SK-N-MC (cell line): ENCODE results near the gene EN2.

ENCODE experiments used
- DNase-seq: peaks from one replicate; pipeline ENCODE4 v3.0.0-alpha.2; 2011; ENCODE audit warnings: low read depth, low spot score
- H3K27ac ChIP-seq: fragments of 200-600 bp; sonication (generic); 2 replicates; pipeline ENCODE4 v1.5.1; 2016; ENCODE audit warnings: mixed run types
- H3K36me3 ChIP-seq: fragments of 200-600 bp; sonication (generic); 2 replicates; pipeline ENCODE4 v1.6.1; 2017; ENCODE audit warnings: antibody characterized with exemption, low read length, mixed read lengths; ENCODE audit not compliant: insufficient read depth
- H3K4me3 ChIP-seq: fragments of 200-600 bp; sonication (generic); 2 replicates; pipeline ENCODE4 v1.5.1; 2016
- H3K9ac ChIP-seq: fragments of 200-600 bp; sonication (generic); 2 replicates; pipeline ENCODE4 v1.8.0; 2017; ENCODE audit warnings: mixed run types, mixed read lengths; ENCODE audit not compliant: insufficient read length
- H3K9me3 ChIP-seq: fragments of 200-600 bp; sonication (generic); 2 replicates; pipeline ENCODE4 v1.6.1; 2017; ENCODE audit warnings: low read depth, mild to moderate bottlenecking, antibody characterized with exemption, low read length, moderate library complexity, mixed read lengths
- EZH2 ChIP-seq: fragments of 200-600 bp; sonication (generic); IDR thresholded peaks from one replicate; pipeline ENCODE4 v1.6.1; 2017; ENCODE audit warnings: antibody characterized with exemption
- FOXP2 ChIP-seq: optimal IDR thresholded peaks from 2 replicates; pipeline ENCODE3; 2011; ENCODE audit warnings: mild to moderate bottlenecking, moderate library complexity; ENCODE audit not compliant: insufficient read depth; ENCODE audit errors: extremely low read length, control extremely low read depth
- POLR2AphosphoS5 ChIP-seq: IDR thresholded peaks from 2 replicates; pipeline ENCODE4 v1.6.1; 2012; ENCODE audit warnings: mild to moderate bottlenecking, low read depth, low read length, borderline replicate concordance

Gene EN2

DNA sequence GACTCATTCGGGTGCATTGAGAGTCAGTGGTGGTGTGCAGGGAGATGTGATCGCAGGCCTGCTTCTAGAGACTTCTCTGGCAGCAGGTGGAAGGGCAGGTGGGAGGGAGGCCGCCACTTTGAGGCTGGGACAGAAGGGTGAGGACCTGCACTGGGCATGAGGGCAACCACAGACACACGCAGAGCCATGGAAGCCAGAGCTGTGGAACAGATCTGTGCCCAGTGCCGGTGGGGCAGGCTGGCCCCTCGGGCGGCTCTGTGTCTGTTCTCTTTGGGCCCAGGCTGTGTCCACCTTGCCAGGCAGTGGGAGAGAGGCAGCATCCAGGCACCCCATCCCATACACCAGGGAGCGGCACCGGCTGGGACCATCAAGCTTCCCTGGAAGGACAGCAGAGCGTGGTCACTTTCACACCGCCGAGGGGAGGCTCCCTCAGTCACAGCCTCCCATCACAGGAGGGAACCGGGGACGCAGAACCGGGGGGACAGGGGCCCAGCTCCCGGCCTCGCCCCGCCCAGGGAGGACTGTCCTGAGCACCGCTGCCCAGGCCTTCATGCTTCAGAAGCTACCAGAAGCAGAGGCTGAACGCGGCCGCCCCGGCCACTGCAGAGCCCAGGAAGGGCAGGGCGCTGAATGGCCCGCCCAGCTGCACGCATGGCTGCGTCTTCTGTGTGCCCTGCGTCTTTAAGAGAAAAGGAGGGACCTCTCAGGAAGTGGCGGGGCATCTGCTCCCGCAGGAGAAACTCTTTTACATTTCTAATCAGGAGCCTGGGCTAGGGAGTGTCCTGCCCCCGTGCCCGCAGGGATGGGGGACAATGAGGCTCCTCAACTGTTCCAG lies 32.1 kb downstream of the EN2 start:
- no peak for DNase-seq
- H3K4me3 ChIP-seq: peak overlapping the region; percentile 47
- no peaks in the 10 kb centered on the region for H3K9me3 ChIP-seq
- peak overlapping the region; percentile 60 for H3K9ac ChIP-seq
- TF ChIP-seq POLR2AphosphoS5 (0 out of 2 replicates have a peak, but pooled peaks have one; percentile 27), FOXP2 (no peak)
- no peaks in the 10 kb centered on the region for H3K36me3 ChIP-seq
- H3K27ac ChIP-seq: peak overlapping the region; percentile 76

DNA sequence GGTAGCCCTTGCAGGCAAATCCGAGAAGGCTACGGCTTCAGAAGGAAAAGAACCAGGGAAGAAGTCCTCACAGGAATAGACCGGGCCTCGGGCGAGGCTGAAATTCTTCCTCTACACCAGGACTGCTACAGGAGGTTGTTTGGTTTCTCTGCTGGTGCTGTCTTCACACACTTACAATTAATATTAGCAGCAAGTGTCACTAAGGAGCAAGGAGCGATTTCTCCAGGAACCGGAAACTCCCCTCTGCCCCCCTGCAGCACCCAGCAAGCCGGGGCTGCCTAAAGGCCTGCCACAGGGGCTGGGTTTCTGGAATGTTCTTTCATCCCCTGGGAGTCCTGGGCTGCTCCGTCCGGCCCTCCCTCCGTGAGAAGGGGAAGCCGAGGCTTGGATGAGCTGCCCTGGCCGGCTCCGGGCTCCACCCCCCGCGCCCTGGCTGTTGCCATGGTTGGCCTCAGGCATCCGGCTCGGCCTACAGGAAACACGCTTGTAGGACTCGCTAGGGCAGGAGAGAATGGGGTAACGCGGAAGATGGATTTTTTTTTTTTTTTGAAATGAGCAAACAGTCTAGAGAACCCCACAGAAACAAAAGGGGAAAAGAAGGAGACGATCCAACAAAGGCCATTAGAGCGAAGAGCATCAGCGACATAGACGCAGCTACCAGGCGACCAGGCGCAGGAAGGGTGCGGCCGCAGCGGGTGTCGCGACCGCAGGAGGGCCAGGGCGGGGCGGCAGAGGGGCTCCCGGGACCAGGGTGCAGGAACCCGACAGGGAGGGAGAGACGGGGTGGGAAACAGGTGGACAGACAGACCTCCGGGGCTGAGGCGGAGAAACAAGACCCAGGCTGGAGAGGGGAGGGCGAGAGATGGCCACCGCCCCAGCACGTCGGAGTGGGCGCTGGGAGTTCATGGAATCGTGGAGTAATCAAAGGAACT lies 33.0 kb downstream of the EN2 start:
- no peak for TF ChIP-seq EZH2
- TF ChIP-seq POLR2AphosphoS5: no peak
- Histone ChIP-seq H3K4me3 (peak overlapping the region; percentile 47), H3K27ac (peak overlapping the region; percentile 76), H3K9ac (peak overlapping the region; percentile 60), H3K9me3 (no peaks in the 10 kb centered on the region), H3K36me3 (no peaks in the 10 kb centered on the region)
- no peak for DNase-seq

DNA sequence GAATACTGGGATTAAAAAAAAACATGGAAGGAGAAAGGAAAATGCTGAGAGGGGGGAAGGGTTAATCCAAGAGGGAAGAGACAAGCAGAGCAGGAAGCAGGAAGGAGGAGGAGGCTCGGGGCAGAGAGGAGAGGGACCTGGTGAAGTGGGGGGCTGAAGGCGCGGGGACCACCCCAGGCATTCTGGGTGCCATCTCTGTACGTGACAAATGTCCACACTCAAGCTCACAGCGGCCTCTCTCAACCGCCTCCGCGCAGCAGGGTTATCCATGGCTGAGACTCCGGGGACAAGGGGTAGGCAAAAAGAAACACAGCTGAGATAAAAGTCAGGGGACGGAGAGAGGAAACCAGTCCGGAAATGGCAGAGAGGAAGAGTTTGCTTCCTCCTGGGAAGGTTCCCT lies 33.9 kb downstream of the EN2 start:
- no peaks in the 10 kb centered on the region for H3K36me3 ChIP-seq
- no peak overlapping the region for H3K27ac ChIP-seq
- TF ChIP-seq POLR2AphosphoS5: no peak
- no peak for TF ChIP-seq EZH2
- no peak for TF ChIP-seq FOXP2
- no peak overlapping the region for H3K9ac ChIP-seq
- no peaks in the 10 kb centered on the region for H3K9me3 ChIP-seq
- DNase-seq: no peak
- no peak overlapping the region for H3K4me3 ChIP-seq

DNA sequence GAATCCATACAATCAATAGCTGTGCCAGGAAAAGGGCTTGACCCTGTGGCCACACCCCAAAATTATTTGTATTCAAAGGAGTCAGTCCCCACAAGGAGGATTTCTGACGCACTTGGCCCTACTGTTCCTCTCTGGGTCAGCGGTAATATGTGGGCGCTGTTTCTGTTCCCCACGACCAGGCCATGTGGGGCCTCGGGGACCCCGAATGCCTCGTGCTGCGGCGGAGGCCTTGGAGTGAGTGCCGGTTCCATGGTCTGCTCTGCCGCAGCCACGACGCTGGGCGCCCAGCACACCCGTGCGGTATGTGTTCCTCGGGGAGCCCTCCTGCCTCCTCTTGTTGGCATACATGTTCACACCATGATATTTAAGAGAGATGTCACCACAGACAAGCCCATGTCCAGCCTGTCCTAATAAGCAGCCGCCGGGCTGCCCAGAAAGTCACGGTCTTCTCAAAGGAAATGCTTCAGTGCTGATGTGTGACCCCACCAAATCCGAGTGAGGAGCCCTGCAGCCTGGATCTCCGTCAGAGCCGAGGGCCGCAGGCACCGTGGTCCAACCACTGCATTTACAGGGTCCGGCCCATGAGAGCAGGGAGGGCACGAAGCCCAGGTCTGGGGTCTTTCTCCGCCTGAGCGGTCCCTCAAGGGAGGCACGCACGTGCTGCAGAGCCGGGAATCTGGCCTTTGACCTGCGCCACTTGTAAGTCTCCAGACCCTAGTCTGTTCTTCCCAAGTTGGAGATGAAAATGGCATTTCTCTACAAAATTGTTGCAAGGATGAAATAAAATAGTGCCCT lies 36.0 kb downstream of the EN2 start:
- Histone ChIP-seq H3K27ac (no peak overlapping the region), H3K9me3 (no peaks in the 10 kb centered on the region), H3K9ac (no peak overlapping the region), H3K36me3 (no peaks in the 10 kb centered on the region), H3K4me3 (no peak overlapping the region)
- DNase-seq: no peak
- TF ChIP-seq POLR2AphosphoS5 (no peak), FOXP2 (no peak), EZH2 (no peak)

DNA sequence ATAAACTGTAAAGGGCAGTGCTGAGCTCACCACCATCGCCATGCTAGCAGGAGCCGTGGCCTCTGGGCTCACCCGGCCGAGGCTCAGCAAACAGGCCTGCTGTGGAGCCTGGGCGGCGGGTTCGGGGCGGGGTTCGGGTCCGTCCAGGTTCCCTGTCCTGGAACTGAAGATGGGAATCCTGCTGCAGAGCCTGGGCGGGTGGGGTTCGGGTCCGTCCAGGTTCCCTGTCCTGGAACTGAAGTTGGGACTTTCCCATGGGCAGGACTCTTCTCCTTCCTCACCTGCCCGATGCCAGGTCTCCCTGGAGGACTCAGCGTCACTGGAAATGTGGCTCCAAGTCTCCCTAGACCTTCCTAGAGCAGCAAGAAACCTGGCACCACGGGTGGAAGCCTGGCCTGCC lies 36.6 kb downstream of the EN2 start:
- no peak overlapping the region for H3K4me3 ChIP-seq
- H3K9me3 ChIP-seq: no peaks in the 10 kb centered on the region
- no peak for TF ChIP-seq FOXP2
- TF ChIP-seq POLR2AphosphoS5: no peak
- no peak for TF ChIP-seq EZH2
- H3K9ac ChIP-seq: no peak overlapping the region
- DNase-seq: no peak
- no peak overlapping the region for H3K27ac ChIP-seq
- no peaks in the 10 kb centered on the region for H3K36me3 ChIP-seq

DNA sequence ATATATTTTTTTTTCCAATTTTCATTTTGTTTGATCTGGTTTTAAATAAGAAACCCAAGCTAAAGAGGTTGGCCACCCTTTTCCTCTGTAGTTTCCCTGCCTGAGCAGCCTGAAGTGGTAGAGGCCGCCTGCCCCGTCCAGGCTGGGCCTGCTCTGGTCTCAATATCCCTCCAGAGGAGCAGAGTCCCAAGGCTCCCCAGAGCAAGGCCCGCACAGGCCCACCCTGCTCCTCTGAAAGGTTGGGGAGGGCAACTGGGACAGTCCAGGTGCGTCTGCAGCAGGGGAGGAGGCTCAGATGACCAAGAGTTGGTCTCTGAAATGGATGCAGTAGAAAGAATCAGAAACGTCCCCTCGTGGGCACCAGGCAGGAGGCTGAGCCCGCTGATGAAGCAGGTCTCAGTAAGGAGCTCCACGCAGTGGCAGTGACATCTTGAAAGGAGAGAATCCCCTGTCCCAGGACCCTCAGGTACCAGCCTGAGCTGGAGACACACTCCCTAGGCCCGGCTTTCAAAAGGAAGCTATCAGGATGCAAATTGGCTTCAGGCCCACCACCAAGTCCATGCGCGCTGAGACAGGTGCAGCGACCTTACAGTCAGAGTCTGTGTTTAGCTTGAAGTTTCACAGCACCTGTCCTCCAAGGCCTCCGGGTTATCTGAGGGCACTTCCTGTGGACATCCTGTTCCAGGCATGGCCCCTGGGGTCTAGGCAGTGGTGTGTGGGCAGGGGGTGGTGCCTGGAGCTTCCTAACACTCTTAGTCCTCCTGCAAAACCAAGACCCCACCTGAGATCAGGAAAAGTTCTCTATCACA lies 37.7 kb downstream of the EN2 start:
- no peak for DNase-seq
- no peak overlapping the region for H3K9ac ChIP-seq
- no peaks in the 10 kb centered on the region for H3K9me3 ChIP-seq
- H3K27ac ChIP-seq: no peak overlapping the region
- H3K36me3 ChIP-seq: no peaks in the 10 kb centered on the region
- no peak overlapping the region for H3K4me3 ChIP-seq
- TF ChIP-seq EZH2 (no peak), FOXP2 (no peak), POLR2AphosphoS5 (no peak)

DNA sequence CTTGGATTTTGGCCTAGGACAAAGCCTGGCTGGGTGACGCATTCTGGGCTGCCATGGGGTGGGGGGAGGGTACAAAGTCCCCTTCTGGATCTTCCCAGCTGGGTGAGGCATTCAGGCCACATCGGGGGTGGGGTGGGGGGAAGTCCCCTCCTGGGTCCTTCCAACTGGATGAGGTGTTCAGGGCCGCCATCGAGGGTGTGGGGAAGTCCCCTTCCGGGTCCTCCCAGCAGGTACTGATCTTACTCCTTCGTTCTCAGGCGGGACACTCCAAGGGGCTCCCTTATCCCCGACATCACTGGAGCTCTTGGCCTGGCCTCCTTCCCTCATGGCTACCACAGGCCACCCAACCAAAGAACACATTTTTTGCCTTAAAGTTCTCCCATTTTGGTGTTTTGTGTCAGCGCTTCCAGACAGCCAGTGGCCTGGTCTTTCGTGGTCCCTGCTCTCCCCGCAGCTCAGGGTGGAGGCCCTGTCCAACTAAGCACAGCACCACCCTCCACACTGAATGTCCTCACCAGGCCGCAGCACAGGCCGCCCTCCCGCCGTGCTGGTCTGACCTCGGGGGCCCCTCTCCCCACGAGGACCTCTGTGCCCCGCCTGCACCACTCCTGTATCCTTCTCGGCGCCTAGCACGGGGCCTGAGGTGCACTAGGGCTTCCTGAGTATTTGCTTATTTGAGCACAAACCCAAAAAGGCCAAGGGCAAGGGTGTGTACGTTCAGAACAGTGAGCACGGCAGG lies 38.5 kb downstream of the EN2 start:
- H3K9me3 ChIP-seq: no peaks in the 10 kb centered on the region

More for the DNA sequence above, 38.5 kb downstream of the EN2 start:
- Histone ChIP-seq H3K27ac (no peak overlapping the region), H3K36me3 (no peaks in the 10 kb centered on the region), H3K4me3 (no peak overlapping the region), H3K9ac (no peak overlapping the region)
- no peak for TF ChIP-seq POLR2AphosphoS5
- TF ChIP-seq EZH2: no peak
- TF ChIP-seq FOXP2: no peak
- no peak for DNase-seq
